Forelimb muscle (tissue), 1 donor: Measurements from ENCODE around the gene PDGFB. TPM values are rescaled to one million over a fixed set of nuclear protein-coding genes. Genes with fewer than 3 reads are reported as not detected.
"Not testable (repeated sequence)": the region's sequence is repeated elsewhere in the genome, so short reads cannot be mapped to it uniquely, and the experiment has no call there.

ENCODE experiments used
- DNase-seq: peaks from one replicate; pipeline ENCODE4 v3.0.0-alpha.2; 2013; ENCODE audit warnings: low read depth
- polyA plus RNA-seq: library from polyadenylated mRNA; unstranded; fragments of 120-200 nt; gene quantifications from one replicate; pipeline ENCODE4 v1.2.1, GENCODE V29; 2013; ENCODE audit not compliant: insufficient read length

PDGFB gene
- polyA plus RNA-seq, 1 donor = 18.3 TPM

DNA sequence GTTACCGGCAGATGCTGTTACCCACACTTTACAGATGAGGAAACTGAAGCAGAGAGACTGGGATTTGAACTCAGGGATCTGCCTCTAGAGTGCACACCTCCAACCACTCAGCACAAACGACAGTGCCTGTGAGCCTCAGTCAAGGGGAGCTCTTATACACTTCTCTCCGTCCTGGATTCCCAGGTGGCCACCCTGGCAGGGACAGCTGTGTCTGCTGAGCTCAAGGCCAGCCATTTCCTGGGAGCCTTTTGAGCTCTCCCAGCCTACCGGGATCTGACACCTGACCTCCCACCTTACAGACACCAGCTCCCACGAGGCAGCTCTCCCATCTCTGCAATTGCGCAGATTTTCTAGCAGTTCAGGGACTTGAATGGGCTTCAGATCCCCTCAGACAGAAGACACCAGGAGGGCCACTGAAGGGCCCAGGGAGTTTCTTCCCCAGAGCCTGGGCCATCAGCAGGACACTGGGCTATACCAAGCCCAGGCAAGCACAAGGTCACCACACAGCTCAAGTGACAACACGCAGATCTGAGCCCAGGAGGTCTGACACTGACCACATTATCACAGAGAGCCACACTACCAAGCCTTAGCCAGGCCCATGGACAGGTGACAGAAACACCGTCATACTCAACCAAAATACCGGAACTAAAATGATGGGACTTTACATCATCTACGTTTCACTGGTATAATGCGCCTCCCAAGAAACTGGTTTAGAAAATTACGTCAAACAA, 17.1 kb downstream of the PDGFB start:
- DNase-seq = no peak

DNA sequence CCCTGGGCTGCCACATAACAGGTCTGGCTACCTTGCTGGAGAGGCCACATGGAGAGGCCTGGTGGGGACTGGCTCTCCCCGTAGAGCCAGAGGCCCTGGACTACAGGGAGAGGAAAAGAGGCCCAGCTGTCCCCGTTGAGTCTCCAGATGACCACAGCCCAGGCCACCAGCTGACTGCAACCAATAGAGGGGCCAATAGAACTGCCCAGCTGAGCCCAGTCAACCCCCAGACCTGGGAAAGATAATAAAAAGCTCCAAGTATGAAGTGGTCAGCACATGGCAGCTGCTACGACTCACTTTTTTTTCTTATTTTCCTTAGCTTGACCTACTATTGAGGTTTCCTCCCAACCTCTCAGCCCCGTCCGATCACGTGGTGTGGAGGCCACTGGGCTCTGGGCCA, 18.4 kb downstream of the PDGFB start:
- DNase-seq = no peak

DNA sequence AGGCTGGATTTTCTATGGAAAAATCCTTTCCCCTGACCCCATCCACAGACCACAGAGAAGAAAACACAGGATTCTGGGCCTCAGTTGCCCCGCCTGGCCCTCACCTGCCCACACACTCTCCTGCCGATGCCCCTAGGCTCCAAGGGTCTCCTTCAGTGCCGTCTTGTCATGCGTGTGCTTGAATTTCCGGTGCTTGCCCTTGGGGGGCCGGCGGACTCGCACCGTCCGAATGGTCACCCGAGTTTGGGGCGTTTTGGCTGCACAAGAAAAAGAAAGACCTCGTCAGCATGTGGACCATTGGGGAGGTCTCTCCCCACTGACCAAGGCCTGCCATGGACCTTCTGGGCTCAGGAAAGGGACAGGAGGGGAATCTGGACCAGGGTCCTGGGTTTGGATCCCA, 19.2 kb downstream of the PDGFB start:
- no peak for DNase-seq

DNA sequence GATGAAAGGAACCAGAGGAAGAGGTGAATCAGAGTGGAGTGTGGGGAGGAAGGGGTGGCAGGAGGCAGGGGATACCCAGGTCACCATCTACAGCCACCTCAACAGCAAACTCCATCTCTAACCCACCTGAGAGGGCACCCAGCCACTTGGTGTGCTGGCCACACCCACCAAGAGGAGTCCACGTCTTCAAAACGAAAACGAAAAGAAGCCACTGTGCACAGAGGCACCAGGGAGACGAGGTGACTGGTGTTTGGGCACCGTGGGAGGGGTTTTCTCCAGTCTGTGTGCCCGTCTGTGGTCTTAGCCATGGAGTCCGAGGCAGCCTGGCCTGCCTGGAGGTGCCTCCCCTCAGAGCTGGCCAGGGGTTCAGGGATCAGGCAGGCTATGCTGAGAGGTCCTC, 20.2 kb downstream of the PDGFB start:
- no peak for DNase-seq

DNA sequence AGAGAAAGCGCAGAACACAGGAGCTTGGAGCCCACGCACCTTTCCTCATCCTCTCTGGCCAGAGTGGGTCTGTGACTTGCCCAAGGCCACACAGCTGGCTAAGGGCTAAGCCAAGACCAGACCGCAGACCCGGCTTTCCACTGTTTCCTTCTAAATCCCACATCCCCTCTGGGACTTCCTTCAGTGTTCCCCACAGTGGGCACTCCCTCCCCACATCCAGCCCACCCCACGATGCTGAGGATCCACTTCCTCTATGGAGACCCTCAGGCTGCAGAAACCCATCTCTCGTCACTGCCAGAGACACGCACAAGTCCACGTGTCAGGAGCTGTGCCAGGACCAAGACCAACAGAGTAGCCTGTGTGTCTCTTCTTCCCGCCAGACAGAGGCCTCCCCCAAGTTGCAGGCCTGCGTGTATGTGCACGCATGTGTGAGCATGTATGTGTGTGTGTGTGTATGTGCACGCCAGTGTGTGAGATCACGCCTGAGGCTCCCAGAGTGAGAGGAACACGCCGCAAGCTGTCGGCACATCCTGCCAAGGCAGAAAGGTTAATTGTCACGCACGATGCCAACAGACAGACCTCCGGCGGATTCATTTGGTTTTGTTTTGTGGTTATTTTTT, 21.6 kb downstream of the PDGFB start:
- DNase-seq = no peak

DNA sequence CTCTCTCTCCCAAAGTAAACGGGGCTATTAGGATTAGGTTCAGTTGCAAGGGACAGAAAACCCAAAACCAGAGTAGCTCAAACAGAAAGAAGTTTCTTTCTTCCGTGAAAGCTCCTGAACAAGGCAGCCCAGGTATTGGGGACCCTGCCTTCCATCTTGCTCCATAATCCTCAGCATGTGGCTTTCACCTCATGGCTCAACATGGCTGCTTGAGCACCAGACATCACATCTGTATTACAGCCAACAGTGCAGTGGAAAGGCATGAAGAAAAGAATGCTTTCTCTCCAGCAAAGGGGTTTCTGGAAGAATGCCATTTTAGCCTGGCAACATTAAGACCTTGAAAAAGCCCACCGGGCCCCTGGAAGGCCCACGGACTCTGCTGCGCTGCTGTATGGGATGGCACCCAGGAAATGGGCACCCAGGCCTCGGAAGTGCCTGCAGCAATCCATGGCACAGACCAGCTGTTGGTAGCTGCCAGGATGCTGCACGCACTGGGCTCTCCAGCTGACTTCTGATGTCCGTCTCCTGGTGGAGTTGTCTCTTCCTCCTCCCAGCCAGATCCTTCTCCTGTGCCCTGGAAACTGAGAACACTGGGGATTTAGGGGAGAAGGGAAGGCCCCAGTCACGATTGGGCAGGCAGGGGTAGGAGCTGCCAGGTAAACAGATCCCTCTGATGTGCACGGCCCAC, 22.6 kb downstream of the PDGFB start:
- no peak for DNase-seq

DNA sequence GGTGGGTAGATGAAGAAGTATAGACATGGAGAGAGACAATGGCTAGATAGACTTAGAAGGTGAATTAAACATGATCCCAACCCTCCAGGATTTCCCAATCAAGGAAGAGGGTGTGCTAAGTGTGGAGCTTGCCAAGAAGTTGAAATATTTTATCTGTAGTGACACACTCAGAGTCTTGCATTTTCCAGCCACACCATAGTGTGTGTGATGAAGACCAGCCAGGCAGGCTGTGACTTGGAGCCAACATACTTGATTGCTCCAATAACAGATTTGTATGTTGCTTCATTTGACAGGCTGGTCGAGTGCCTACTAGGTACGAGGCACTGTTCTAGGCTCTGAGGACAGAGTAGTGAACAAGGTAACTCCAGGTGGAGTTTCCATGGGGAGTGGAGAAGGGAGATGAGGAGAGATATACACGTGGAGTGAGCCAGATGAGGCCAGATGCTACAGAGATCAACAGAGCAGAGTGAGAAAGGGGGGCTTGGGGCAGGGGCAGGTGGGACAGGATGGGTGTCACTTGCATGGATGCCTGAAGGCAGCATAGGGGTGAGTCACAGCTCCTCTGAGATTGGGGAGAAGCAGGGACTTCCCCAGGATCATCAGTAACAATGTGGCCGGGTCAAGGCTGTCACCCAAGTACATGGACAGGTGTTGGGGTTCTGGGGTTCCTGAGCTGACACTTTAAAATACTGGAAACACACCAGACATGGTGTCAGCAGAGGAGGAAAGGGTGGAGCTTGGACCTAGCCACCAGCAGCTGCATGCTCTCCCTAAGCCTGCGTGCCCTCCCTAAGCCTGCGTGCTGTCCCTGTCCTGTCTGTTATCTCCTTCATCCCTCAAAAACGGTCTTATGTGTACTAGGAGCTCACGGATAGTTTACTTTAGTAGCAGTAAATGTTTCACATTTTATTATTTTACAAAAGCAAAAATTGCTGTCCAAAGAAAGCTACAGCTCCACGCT, 23.6 kb downstream of the PDGFB start:
- no peak for DNase-seq

DNA sequence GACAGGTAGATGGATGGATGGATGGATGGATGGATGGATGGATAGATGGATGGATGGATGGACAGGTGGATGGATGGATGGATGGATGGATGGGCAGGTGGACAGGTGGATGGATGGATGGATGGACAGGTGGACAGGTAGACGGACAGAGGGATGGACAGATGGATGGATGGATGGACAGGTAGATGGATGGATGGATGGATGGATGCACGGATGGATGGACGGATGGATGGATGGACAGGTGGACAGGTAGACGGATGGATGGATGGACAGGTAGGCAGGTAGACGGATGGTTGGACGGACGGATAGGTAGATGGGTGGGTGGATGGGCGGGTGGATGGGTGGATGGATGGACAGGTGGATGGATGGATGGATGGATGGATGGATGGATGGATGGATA, 24.3 kb downstream of the PDGFB start:
- no peak for DNase-seq

DNA sequence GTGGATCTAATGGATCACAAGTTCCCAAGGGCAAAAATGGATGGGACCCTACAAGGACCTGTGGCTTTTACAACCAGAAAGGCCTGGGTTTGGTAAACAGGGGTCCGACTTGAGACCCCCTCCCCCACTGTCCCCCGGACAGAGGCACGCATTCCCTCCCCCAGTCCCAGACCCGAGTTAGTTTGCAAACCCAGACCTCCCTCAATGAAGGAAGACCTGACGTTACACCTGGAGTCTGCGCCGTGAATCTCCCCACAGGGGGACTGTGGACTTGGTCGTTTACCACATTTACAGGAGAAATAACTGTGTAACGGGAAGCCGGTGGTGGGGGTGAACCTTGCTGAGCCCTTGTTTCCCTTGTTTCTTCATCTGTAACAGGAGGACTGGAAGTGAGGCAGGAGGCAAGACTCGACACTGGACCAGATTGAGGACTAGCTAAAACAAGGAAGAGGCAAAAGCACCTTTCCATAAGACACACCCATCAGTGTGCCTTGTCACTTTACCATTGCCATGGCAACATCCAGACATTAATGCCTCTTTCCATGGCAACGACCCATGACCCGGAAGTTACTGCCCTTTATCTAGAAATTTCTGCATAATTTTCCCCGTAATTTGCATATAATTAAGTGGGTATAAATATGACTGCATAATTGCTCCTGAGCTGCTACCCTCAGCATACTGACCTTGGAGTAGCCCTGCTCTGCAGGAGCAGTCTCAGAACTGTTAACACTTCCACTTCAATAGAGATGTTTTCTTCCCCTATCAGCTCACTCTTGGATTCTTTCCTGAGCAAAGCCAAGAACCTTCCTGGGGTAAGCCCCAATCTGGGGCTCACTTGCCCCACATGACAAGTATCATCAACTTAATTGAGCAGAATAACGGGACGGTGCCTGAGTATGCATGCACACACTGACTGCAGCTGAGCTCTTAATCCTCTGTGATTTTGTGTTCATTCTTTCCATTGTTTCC, 25.4 kb downstream of the PDGFB start:
- no peak for DNase-seq

DNA sequence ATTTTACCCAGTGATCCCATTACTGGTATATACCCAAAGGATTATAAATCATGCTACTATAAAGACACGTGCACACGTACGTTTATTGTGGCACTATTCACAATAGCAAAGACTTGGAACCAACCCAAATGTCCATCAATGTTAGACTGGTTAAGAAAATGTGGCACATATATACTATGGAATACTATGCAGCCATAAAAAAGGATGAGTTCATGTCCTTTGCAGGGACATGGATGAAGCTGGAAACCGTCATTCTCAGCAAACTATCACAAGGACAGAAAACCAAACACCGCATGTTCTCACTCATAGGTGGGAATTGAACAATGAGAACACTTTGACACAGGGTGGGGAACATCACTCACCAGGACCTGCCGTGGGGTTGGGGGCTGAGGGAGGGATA, 26.4 kb downstream of the PDGFB start:
- not testable (repeated sequence) for DNase-seq

DNA sequence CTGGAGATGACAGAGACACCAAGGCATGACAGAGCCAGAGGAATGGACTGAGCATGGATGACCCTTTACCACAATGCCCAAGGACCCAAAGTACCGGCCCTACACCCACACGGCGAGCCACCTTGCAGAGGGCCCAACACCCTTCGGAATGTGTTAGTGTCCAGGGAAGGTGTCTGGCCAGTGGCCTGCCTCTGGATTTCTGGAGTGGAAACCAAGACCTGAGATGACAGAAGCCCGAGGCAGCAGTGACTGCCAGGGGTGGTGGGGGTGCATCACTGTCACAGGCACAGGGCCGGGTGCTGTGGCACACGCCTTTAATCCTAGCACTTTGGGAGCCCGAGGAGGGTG, 28.7 kb downstream of the PDGFB start:
- DNase-seq = no peak

DNA sequence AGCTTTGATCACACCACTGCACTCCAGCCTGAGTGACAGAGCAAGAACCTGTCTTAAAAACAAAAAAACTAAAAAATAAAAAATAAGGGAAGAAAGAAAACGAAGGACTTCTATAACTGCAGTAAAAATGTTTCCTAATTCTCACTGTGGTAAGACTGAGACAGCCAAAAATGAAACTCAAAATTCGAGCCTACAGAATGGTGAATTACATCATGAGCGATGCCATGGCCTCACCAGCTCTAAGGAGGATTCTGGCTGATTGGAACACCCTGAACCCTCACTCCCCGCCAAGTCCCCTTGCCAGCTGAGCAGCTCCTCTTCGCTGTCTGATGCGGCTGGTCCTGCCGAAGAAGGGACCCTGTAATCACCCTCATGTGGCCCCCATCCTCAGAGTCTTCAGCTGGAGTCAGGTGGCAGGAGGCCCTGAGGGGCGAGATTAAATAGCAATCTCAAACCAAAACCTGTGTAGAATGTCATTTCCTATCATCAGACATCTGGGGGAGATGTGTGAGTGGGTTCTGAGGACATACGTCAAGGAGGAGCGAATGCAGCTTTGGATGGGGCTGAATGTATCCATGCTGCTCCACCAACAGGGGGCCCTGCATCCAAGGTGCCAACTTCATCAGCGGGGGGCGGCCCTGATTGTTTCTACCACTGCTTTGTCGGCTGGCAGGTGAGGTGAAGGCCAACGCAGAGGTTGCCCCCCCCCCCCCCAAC, 29.2 kb downstream of the PDGFB start:
- no peak for DNase-seq

DNA sequence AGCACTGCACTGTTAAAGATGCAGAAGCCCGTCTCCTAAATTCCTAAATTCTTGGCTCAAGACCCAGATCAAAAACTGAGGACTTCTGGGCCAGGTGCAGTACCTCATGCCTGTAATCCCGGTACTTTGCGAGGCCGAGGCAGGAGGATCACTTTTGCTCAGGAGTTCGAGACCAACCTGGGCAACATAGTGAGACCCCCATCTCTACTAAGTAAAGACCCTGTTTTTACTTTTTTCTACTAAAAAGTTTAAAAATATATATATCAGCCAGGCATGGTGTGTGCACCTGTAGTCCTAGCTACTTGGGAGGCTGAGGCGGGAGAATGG, 29.7 kb downstream of the PDGFB start:
- DNase-seq = no peak

DNA sequence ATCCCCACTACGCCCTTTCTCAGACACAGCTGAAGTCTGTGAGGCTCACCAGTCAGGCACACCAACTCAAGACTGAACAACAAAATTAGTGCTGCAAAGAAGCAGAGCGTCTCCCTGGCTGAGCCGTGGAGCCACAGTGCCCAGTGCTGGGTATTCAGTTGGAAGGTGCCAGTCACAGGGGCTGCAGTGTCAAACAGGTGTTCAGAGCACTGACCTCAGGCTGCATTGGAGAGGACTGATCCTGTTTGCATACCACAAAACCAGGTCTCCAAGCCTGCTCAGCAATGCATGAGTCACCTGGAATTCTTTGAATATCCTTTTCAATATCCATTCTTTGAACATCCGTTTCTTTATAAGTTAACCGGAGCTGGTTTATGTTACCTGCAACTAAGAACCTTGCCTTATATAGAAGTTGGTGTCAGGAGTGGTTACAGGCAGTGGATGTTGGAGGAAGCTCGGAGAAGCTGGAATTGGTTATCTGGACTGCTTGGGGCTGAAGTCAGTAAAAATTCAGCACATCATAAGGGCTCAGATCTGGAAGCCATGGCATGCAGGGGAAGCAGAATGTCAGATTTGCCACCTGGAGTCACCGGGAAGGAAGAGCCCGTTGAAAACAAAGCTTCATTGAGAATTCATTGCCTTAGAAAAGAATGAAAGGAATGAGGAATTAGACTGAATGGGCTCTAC, 30.3 kb downstream of the PDGFB start:
- DNase-seq = no peak

DNA sequence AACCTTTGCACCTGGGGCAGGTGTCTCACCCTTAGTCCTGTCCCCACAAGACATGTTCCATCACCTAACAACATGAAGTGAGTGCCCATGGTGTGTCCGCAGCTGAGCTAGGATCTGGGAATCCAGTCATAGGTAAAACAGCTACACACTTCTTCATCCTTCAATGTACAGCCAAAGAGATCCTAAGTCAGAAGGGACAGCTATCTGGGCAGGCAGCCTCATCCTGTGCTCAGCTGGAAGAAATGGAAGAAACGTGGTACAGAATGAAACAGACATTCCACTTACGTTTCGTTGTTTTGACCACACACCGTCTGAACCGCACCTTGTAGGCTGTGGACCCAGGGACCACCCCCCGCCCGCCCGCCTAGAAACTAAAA, 30.8 kb downstream of the PDGFB start:
- DNase-seq = no peak

DNA sequence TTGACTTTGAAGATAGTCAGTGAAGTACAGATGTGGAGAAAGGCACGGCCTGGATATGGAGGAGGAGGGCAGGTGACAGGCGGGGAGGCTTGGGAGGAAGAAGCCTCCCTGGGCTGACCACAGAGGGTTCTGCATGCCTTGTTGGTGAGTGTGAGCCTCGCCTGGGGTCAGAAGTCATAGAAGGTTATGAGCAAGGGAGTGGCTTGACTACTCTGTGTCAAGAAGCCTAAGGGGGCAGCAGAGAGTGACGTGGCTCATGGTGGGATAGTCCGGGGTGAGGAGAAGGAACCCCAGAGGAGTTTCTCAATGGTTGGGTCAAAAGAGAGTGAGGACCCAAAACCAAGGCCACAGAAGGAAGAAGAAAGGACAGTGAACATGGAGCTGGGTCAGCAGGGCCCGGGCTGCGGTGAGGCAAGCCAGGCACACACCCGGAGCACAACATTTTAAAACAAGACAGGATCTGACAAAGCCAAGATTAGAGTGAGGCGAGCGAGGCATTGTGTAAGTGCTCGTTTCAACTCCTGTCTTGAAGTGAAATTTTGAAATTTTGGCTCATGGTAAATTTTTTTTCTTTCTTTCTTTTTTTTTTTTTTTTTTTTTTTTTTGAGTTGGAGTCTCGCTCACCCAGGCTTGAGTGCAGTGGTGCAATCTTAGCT, 31.9 kb downstream of the PDGFB start:
- no peak for DNase-seq

DNA sequence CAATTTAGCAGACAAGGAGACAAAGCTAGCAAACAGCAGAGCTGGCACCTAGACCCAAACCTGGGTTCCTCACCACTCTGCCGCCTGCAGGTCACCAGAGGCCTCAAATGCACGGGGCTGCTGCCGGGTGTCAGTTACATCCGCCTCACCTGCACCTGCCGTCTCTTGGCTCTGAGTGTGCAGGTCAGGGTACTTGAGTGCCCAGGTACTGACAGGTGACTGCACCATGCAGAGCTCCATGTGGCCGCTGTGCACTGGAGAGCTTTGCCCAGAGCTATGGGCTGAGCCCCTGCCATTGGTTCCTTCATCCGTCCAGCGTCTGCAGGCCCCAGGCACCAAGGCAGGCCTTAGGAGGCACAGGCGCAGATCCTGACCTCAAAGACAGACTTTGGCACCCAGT, 35.0 kb downstream of the PDGFB start:
- DNase-seq = no peak

DNA sequence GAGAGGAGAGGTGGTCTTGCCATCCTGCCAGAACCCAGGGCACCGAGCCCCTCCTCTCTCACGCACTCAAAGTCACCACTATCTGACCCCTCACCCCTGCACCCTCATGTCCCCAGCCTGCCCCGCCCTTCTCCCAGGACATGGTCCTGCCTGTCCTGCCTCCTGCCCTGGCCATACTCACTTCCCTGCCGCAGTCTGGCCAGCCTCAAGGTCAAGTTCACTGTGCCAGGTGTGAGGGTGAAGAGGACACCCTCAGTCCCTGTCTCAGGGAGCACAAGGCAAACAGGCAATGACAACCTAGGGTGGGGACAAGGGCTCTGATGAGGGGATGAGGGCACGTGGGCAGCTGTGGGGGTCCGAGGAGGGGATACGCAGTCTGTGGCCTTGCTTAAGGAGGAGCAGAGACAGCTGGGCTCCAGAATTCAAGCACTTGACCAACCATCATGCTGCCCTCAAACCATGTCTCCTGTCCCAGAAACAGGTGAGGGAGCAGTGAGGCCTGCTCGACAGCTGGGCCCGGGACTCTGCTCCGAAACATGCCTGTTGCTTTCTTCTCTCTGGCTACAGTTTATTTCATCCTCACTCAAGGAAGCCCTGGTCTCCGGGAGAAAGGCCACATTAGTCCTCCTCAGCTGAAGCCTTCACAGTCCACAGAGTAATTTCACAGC, 36.6 kb downstream of the PDGFB start:
- DNase-seq = no peak
